ENCODE measurements around the gene BRINP1.

BRINP1 gene

GRCh38 chr9:119289740-119290433, 79.3 kb downstream of the BRINP1 start:
- Histone ChIP-seq H3K9ac (ENCODE audit: low read length) (no peak overlapping the region), H3K4me3 (ENCODE audit: low read length) (no peak overlapping the region), H3K4me1 (ENCODE audit: control insufficient read depth, insufficient read depth, low read length) (no peaks in the 10 kb centered on the region), H3K27me3 (ENCODE audit: control insufficient read depth, insufficient read depth, low read length) (no peaks in the 10 kb centered on the region), H3K9me3 (ENCODE audit: control insufficient read depth, low read length) (no peaks in the 10 kb centered on the region), H3K36me3 (ENCODE audit: control insufficient read depth, insufficient read depth, low read length) (no peaks in the 10 kb centered on the region)

DNA sequence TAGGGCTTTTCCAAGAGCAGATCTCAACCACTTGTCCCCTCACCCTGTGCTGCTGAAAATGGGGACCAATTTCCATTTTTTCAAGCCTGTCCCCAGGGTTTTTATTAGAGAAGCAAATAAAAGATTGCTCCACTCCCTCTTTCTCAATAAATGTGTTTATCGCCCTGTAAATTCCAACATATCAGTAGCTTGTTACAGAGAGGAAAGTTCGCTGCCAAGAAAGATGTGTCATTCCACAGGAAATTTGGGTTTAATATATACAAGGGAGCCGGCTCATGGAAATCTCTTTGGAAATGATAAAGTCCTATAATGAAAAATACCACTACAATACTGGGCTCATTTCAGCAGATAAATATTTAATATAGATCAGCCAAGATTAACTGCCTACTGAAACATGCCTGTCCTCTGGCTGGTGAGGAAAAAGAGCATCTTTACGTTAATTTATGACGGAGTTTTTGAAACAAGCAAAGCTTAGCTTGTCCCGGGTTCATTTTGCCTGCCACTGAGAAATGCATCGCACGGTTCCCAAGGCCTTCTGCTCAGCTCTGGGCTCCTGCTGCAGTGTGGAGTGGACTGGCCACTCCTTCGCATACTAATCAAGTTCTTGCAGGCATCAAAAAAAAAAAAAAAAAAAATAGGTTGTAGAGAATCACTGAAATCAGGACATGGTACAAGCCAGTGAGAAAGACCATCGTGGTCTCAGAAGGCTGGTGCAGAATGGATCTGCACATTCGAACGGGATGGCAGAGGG, 84.5 kb downstream of the BRINP1 start:
- H3K4me3 ChIP-seq (ENCODE audit: low read length): no peak overlapping the region
- no peaks in the 10 kb centered on the region for H3K36me3 ChIP-seq (ENCODE audit: control insufficient read depth, insufficient read depth, low read length)
- no peaks in the 10 kb centered on the region for H3K27me3 ChIP-seq (ENCODE audit: control insufficient read depth, insufficient read depth, low read length)
- H3K9ac ChIP-seq (ENCODE audit: low read length): no peak overlapping the region
- no peaks in the 10 kb centered on the region for H3K9me3 ChIP-seq (ENCODE audit: control insufficient read depth, low read length)
- no peaks in the 10 kb centered on the region for H3K4me1 ChIP-seq (ENCODE audit: control insufficient read depth, insufficient read depth, low read length)

DNA sequence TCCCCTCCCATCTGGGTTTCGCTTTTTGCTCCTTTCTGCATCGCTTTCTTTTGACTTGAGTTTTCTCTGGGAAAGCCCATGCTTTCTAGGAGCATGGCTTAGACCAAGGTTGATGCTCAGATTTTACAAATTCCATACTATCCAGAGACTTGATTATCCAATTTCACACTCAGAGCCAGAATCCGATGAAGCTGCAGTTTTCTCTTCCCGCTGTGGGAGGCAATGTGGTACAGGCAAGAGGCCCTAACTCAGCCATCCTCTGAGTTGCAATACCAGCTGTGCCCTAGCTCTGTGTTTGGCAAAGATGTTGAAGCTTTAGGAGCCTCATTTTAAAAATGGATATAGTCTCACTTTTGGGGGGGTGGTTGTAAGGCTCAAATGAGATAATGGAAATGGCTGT, 85.1 kb downstream of the BRINP1 start:
- Histone ChIP-seq H3K4me3 (ENCODE audit: low read length) (no peak overlapping the region), H3K4me1 (ENCODE audit: control insufficient read depth, insufficient read depth, low read length) (no peaks in the 10 kb centered on the region), H3K27me3 (ENCODE audit: control insufficient read depth, insufficient read depth, low read length) (no peaks in the 10 kb centered on the region), H3K9me3 (ENCODE audit: control insufficient read depth, low read length) (no peaks in the 10 kb centered on the region), H3K36me3 (ENCODE audit: control insufficient read depth, insufficient read depth, low read length) (no peaks in the 10 kb centered on the region), H3K9ac (ENCODE audit: low read length) (no peak overlapping the region)

GRCh38 chr9:119283078-119283794, 86.0 kb downstream of the BRINP1 start:
- Histone ChIP-seq H3K36me3 (ENCODE audit: control insufficient read depth, insufficient read depth, low read length) (no peaks in the 10 kb centered on the region), H3K9ac (ENCODE audit: low read length) (no peak overlapping the region), H3K27me3 (ENCODE audit: control insufficient read depth, insufficient read depth, low read length) (no peaks in the 10 kb centered on the region), H3K9me3 (ENCODE audit: control insufficient read depth, low read length) (no peaks in the 10 kb centered on the region), H3K4me3 (ENCODE audit: low read length) (no peak overlapping the region), H3K4me1 (ENCODE audit: control insufficient read depth, insufficient read depth, low read length) (no peaks in the 10 kb centered on the region)

GRCh38 chr9:119282476-119283077, 86.7 kb downstream of the BRINP1 start:
- Histone ChIP-seq H3K36me3 (ENCODE audit: control insufficient read depth, insufficient read depth, low read length) (no peaks in the 10 kb centered on the region), H3K4me1 (ENCODE audit: control insufficient read depth, insufficient read depth, low read length) (no peaks in the 10 kb centered on the region), H3K9ac (ENCODE audit: low read length) (no peak overlapping the region), H3K4me3 (ENCODE audit: low read length) (no peak overlapping the region), H3K27me3 (ENCODE audit: control insufficient read depth, insufficient read depth, low read length) (no peaks in the 10 kb centered on the region), H3K9me3 (ENCODE audit: control insufficient read depth, low read length) (no peaks in the 10 kb centered on the region)

DNA sequence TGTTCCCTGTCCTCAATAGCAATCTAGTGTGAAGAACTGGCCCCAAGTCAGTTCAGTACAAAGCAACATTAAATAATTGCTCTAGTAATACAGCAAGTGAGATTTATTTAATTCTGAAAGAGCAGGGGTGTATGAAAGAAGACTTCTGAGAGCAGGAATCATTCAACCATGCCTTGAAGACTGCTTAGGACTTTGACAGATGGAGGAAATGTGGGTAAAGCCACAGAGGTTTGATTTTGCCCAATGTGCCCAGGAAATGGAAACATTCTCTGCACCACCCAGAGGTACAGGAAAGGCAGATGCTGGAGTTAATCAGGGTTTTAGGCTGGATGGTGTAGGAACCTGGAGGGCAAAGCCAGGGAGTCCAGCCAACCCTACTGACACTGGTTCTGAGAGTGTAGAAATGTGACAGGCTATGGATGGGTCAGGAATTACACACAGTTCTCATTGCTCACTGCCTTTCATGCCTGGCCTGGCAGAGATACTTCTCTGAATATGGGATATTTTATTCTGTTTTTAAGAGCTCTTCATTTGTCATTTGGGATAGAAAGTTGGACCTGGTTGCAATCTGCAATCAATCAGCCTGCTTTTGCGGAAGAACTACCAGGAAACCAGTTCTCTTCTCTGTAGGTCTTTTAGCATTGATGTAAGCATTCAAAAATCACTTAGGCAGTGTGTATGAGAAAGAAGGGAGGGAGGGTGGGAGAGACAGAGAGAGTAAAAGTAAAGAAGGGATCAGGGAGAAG, 88.3 kb downstream of the BRINP1 start:
- no peaks in the 10 kb centered on the region for H3K27me3 ChIP-seq (ENCODE audit: control insufficient read depth, insufficient read depth, low read length)
- no peaks in the 10 kb centered on the region for H3K9me3 ChIP-seq (ENCODE audit: control insufficient read depth, low read length)
- no peak overlapping the region for H3K4me3 ChIP-seq (ENCODE audit: low read length)
- H3K9ac ChIP-seq (ENCODE audit: low read length): no peak overlapping the region
- H3K36me3 ChIP-seq (ENCODE audit: control insufficient read depth, insufficient read depth, low read length): no peaks in the 10 kb centered on the region
- H3K4me1 ChIP-seq (ENCODE audit: control insufficient read depth, insufficient read depth, low read length): no peaks in the 10 kb centered on the region

DNA sequence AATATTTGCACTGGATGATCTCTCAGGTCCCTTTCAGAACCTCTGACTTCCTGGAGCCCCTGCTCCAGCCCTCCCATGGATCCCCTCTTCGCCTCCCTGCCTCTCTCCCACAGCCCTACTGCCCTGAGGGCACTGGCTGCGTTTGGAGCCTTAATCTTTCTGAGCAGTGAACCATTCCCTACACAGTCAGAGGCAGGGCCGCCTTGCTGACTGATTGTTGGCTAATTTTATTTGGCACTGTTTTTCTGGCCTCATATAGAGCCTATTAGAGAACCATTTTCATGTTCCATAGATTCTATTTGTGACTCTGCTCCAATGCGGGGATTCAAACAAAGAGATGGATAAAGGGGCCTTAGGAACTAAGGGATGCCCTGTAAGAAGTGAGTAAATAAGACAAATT, 91.1 kb downstream of the BRINP1 start:
- no peak overlapping the region for H3K9ac ChIP-seq (ENCODE audit: low read length)
- no peaks in the 10 kb centered on the region for H3K9me3 ChIP-seq (ENCODE audit: control insufficient read depth, low read length)
- no peaks in the 10 kb centered on the region for H3K36me3 ChIP-seq (ENCODE audit: control insufficient read depth, insufficient read depth, low read length)
- no peaks in the 10 kb centered on the region for H3K4me1 ChIP-seq (ENCODE audit: control insufficient read depth, insufficient read depth, low read length)
- H3K4me3 ChIP-seq (ENCODE audit: low read length): no peak overlapping the region
- no peaks in the 10 kb centered on the region for H3K27me3 ChIP-seq (ENCODE audit: control insufficient read depth, insufficient read depth, low read length)

DNA sequence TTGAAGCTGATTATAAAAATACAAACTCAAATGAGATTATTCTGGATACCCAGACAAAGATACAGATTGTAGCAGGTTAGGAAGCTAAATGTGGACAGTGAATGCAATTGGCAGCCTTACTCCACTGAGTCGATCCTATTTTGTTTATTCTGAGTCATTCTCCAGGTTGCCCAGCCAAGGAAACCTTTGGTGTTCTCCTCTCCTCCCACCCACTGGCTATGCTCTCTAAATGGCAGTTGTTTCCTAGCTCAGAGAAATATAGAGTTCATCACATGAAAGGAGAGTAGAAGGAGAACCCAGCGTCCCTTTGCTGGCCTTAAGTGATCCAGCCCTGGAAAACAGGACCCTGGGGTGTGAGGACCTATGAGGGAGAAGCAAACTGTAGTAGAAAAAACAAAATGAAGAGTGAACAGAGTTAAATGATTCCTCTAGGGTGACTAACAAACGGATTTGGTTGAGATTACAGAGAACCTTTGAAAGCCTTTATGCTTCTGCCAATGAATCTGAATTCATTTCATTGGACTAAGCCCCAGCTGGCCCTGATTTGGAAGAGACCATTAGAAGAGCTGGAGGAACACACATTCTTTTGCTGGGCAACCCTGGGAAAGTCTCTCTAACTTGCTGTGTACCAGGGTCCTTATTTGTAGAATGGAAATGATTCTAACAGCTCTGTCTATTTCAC, 95.1 kb downstream of the BRINP1 start:
- H3K9me3 ChIP-seq (ENCODE audit: control insufficient read depth, low read length): no peaks in the 10 kb centered on the region
- H3K9ac ChIP-seq (ENCODE audit: low read length): no peak overlapping the region
- no peak overlapping the region for H3K4me3 ChIP-seq (ENCODE audit: low read length)
- H3K4me1 ChIP-seq (ENCODE audit: control insufficient read depth, insufficient read depth, low read length): no peaks in the 10 kb centered on the region
- no peaks in the 10 kb centered on the region for H3K27me3 ChIP-seq (ENCODE audit: control insufficient read depth, insufficient read depth, low read length)
- no peaks in the 10 kb centered on the region for H3K36me3 ChIP-seq (ENCODE audit: control insufficient read depth, insufficient read depth, low read length)

- H3K36me3 ChIP-seq (ENCODE audit: control insufficient read depth, insufficient read depth, low read length): no peaks in the 10 kb centered on the region
These were observed 95.8 kb downstream of the BRINP1 start for GRCh38 chr9:119273325-119273904.

GRCh38 chr9:119272500-119273211, 96.6 kb downstream of the BRINP1 start:
- Histone ChIP-seq H3K9me3 (ENCODE audit: control insufficient read depth, low read length) (no peaks in the 10 kb centered on the region), H3K9ac (ENCODE audit: low read length) (no peak overlapping the region), H3K4me1 (ENCODE audit: control insufficient read depth, insufficient read depth, low read length) (no peaks in the 10 kb centered on the region), H3K27me3 (ENCODE audit: control insufficient read depth, insufficient read depth, low read length) (no peaks in the 10 kb centered on the region), H3K4me3 (ENCODE audit: low read length) (no peak overlapping the region), H3K36me3 (ENCODE audit: control insufficient read depth, insufficient read depth, low read length) (no peaks in the 10 kb centered on the region)

More at GRCh38 chr9:119273325-119273904, 95.8 kb downstream of the BRINP1 start:
- Histone ChIP-seq H3K9me3 (ENCODE audit: control insufficient read depth, low read length) (no peaks in the 10 kb centered on the region), H3K4me3 (ENCODE audit: low read length) (no peak overlapping the region), H3K27me3 (ENCODE audit: control insufficient read depth, insufficient read depth, low read length) (no peaks in the 10 kb centered on the region), H3K9ac (ENCODE audit: low read length) (no peak overlapping the region), H3K4me1 (ENCODE audit: control insufficient read depth, insufficient read depth, low read length) (no peaks in the 10 kb centered on the region)
